ENCODE data around the gene MYBPHL.

DNA sequence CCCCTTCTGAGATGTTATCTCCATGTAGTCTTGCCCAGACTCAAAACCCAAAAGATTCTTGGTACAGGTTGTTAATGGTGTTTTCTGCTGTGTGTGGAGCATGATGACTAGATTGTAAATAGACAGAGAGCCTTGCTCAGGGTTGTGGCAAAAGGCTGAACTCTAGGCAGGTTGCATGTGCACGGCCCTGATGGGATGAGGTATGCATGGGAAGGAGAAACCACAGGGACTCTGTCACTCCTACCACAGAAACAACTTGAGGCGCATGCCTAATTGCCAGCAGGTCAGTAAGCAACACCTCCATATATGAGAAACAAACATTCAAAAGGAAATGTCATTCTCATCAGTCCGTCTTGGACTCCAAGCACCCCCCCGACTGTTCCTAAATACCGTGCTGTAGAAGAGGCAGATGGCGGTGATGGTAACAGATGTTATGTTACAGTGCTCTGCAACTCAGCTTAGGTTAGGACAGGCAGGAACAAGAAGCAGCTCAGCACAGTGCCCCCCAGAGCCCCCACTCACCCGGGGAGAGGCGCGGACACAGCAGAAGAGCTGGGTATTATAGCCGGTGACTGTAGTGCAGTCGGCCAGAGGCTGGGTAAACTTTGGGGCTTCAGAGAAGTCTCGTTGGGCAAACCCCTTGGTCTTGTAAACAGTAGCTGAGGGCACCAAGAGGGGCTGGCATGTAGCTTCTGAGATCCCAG, 10.9 kb downstream of the MYBPHL start:
- TF ChIP-seq, protein P1, sequence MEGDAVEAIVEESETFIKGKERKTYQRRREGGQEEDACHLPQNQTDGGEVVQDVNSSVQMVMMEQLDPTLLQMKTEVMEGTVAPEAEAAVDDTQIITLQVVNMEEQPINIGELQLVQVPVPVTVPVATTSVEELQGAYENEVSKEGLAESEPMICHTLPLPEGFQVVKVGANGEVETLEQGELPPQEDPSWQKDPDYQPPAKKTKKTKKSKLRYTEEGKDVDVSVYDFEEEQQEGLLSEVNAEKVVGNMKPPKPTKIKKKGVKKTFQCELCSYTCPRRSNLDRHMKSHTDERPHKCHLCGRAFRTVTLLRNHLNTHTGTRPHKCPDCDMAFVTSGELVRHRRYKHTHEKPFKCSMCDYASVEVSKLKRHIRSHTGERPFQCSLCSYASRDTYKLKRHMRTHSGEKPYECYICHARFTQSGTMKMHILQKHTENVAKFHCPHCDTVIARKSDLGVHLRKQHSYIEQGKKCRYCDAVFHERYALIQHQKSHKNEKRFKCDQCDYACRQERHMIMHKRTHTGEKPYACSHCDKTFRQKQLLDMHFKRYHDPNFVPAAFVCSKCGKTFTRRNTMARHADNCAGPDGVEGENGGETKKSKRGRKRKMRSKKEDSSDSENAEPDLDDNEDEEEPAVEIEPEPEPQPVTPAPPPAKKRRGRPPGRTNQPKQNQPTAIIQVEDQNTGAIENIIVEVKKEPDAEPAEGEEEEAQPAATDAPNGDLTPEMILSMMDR (IDR thresholded peaks at IDR 0.05) = no peak
- TF ChIP-seq POLR2A (IDR thresholded peaks at IDR 0.05) = no peak

Data from thyroid gland (tissue), 4 donors.